Measurements from ENCODE around the gene P2RY6. TPM values are rescaled to one million over a fixed set of nuclear protein-coding genes. Genes with fewer than 3 reads are reported as not detected.
A peak's percentile ranks its signal among the peaks of the same experiment; 100 is the strongest.

Gene P2RY6
- total and polyA plus RNA-seq, 4 experiments from 2014 or later: 0.61 to 0.87 TPM; not detected in 2

GRCh38 chr11:73310076-73310475, 37.9 kb downstream of the P2RY6 start:
- no peak for DNase-seq
- Mint-ChIP-seq H3K4me1 (peaks cover 6 to 23% (median 11%) of the 10 kb centered on the region in 4 donors), H3K27me3 (peaks cover 3 to 12% of the 10 kb centered on the region in 2 donors), H3K9me3 (no peaks in the 10 kb centered on the region), H3K4me3 (peak overlapping the region in 3 of 8 donors; percentile 15 to 36 (median 16)), H3K36me3 (no peaks in the 10 kb centered on the region), H3K27ac (no peak overlapping the region)
- intact Hi-C loops (cut with micrococcal nuclease): no loop called here
- Histone ChIP-seq H3K9me3 (ENCODE audit: control insufficient read depth in 1 of 2, low read length in 2 of 2) (no peaks in the 10 kb centered on the region), H3K36me3 (ENCODE audit: insufficient read depth, low read length) (no peaks in the 10 kb centered on the region), H3K27me3 (ENCODE audit: insufficient read depth, low read length) (no peaks in the 10 kb centered on the region), H3K4me1 (ENCODE audit: insufficient read depth, low read length) (peaks cover 13% of the 10 kb centered on the region), H3K27ac (ENCODE audit: low read depth, low read length) (no peak overlapping the region), H3K4me3 (ENCODE audit: low read length in 2 of 2) (no peak overlapping the region)
- CTCF ChIA-PET (ENCODE audit: partially characterized antibody): interaction anchor here (1.0 to 7.3 kb wide), 4 partner anchors 20 to 87 kb away, joined by 3 to 110 read pairs (median 6); no protein-coding TSS in a partner anchor
- POLR2A ChIA-PET (ENCODE audit: partially characterized antibody): no interaction called here

DNA sequence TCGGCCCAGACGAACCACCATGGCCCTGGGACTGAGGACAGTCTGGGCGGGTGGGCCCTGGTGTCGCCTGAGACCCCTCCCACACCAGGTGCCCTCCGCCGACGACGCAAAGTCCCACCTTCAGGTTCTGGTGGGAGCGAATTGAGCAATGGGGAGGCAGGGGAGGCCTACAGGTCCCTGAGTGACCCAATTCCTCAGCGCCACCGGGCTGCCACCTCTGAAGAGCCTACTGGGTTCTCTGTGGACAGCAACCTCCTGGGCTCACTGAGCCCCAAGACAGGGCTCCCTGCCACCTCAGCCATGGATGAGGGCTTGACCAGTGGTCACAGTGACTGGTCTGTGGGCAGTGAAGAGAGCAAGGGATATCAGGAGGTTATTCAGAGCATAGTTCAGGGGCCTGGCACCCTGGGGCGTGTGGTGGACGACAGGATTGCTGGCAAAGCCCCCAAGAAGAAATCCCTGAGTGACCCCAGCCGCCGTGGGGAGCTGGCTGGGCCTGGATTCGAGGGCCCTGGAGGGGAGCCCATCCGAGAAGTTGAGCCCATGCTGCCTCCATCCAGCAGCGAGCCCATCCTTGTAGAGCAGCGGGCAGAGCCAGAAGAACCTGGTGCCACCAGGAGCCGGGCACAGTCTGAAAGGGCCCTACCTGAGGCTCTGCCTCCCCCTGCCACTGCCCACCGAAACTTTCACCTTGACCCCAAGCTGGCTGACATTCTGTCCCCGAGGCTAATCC, 38.7 kb downstream of the P2RY6 start:
- Mint-ChIP-seq H3K4me3 (no peak overlapping the region), H3K36me3 (no peaks in the 10 kb centered on the region)

GRCh38 chr11:73311394-73311869, 39.3 kb downstream of the P2RY6 start:
- POLR2A ChIA-PET (ENCODE audit: partially characterized antibody): no interaction called here
- Histone ChIP-seq H3K27ac (ENCODE audit: low read depth, low read length) (no peak overlapping the region), H3K4me1 (ENCODE audit: insufficient read depth, low read length) (peaks cover 13% of the 10 kb centered on the region), H3K27me3 (ENCODE audit: insufficient read depth, low read length) (no peaks in the 10 kb centered on the region), H3K36me3 (ENCODE audit: insufficient read depth, low read length) (no peaks in the 10 kb centered on the region), H3K9me3 (ENCODE audit: control insufficient read depth in 1 of 2, low read length in 2 of 2) (no peaks in the 10 kb centered on the region), H3K4me3 (ENCODE audit: low read length in 2 of 2) (no peak overlapping the region)
- intact Hi-C loops (cut with micrococcal nuclease): no loop called here
- no peaks in the 10 kb centered on the region for H3K36me3 Mint-ChIP-seq
- H3K27me3 Mint-ChIP-seq: peaks cover 4 to 11% of the 10 kb centered on the region in 2 donors
- peaks cover 6 to 20% (median 8%) of the 10 kb centered on the region in 4 donors for H3K4me1 Mint-ChIP-seq
- DNase-seq: no peak
- CTCF ChIA-PET (ENCODE audit: partially characterized antibody): interaction anchor here (0.9 to 7.3 kb wide), 2 partner anchors 9 to 24 kb away, joined by 3 to 110 read pairs; no protein-coding TSS in a partner anchor
- no peak overlapping the region for H3K27ac Mint-ChIP-seq
- no peaks in the 10 kb centered on the region for H3K9me3 Mint-ChIP-seq
- no peak overlapping the region for H3K4me3 Mint-ChIP-seq

More for the DNA sequence above, 38.7 kb downstream of the P2RY6 start:
- no peaks in the 10 kb centered on the region for H3K9me3 ChIP-seq (ENCODE audit: control insufficient read depth in 1 of 2, low read length in 2 of 2)
- peaks cover 13% of the 10 kb centered on the region for H3K4me1 ChIP-seq (ENCODE audit: insufficient read depth, low read length)
- no peak overlapping the region for H3K27ac Mint-ChIP-seq
- H3K9me3 Mint-ChIP-seq: no peaks in the 10 kb centered on the region
- peaks cover 6 to 23% (median 11%) of the 10 kb centered on the region in 4 donors for H3K4me1 Mint-ChIP-seq
- no peak overlapping the region for H3K4me3 ChIP-seq (ENCODE audit: low read length in 2 of 2)
- ChIA-PET POLR2A (ENCODE audit: partially characterized antibody) (no interaction called here), CTCF (ENCODE audit: partially characterized antibody) (interaction anchor here (0.9 to 7.3 kb wide), 2 partner anchors 8 to 25 kb away, joined by 3 to 110 read pairs; no protein-coding TSS in a partner anchor)
- no peak overlapping the region for H3K27ac ChIP-seq (ENCODE audit: low read depth, low read length)
- H3K36me3 ChIP-seq (ENCODE audit: insufficient read depth, low read length): no peaks in the 10 kb centered on the region
- H3K27me3 ChIP-seq (ENCODE audit: insufficient read depth, low read length): no peaks in the 10 kb centered on the region
- intact Hi-C loops (cut with micrococcal nuclease): no loop called here
- H3K27me3 Mint-ChIP-seq: peaks cover 3 to 12% of the 10 kb centered on the region in 2 donors
- no peak for DNase-seq

GRCh38 chr11:73312036-73312435, 39.9 kb downstream of the P2RY6 start:
- Mint-ChIP-seq H3K36me3 (no peaks in the 10 kb centered on the region), H3K27me3 (peaks cover 6 to 7% of the 10 kb centered on the region in 2 donors), H3K9me3 (no peaks in the 10 kb centered on the region), H3K27ac (no peak overlapping the region), H3K4me3 (peak overlapping the region in 1 of 8 donors; percentile 28), H3K4me1 (peaks cover 3 to 14% (median 3%) of the 10 kb centered on the region in 4 donors)
- DNase-seq: no peak
- H3K9me3 ChIP-seq (ENCODE audit: control insufficient read depth in 1 of 2, low read length in 2 of 2): no peaks in the 10 kb centered on the region
- H3K4me1 ChIP-seq (ENCODE audit: insufficient read depth, low read length): peaks cover 7% of the 10 kb centered on the region
- intact Hi-C loops (cut with micrococcal nuclease): no loop called here
- H3K27me3 ChIP-seq (ENCODE audit: insufficient read depth, low read length): no peaks in the 10 kb centered on the region
- no peak overlapping the region for H3K27ac ChIP-seq (ENCODE audit: low read depth, low read length)
- H3K36me3 ChIP-seq (ENCODE audit: insufficient read depth, low read length): no peaks in the 10 kb centered on the region
- POLR2A ChIA-PET (ENCODE audit: partially characterized antibody): no interaction called here
- H3K4me3 ChIP-seq (ENCODE audit: low read length in 2 of 2): no peak overlapping the region
- CTCF ChIA-PET (ENCODE audit: partially characterized antibody): interaction anchor here (2.7 kb wide), 1 partner anchor 24 kb away, joined by 18 read pairs; no protein-coding TSS in a partner anchor

DNA sequence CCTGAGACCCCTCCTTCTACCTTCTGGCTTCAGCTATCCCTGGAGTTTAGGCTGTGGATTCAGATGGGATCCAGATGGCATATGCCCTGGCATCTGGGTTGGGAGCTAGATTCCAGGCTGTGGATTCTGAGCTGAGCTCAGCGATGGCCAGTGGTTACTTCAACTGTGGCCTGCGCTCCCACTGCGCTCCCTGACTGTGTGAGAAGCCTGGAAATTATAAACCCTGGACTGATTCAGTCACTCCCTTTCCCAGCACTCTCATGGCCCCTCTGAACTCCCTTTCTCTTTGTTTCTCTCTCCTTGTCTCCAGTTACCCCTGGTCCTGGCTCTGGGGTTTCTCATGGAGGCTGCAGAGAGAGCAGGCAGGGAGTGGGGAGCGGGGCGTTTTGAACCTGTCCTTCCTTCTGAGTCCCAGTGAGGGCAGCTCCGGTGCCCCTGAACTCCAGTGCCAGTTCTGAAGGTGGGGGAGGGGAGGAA, 40.8 kb downstream of the P2RY6 start:
- no peak for DNase-seq
- H3K9me3 ChIP-seq (ENCODE audit: control insufficient read depth in 1 of 2, low read length in 2 of 2): no peaks in the 10 kb centered on the region
- H3K36me3 Mint-ChIP-seq: no peaks in the 10 kb centered on the region
- intact Hi-C loops (cut with micrococcal nuclease): no loop called here
- H3K27ac Mint-ChIP-seq: no peak overlapping the region
- CTCF ChIA-PET (ENCODE audit: partially characterized antibody): interaction anchor here (1.7 to 2.7 kb wide), 2 partner anchors 23 to 39 kb away, joined by 6 to 18 read pairs; no protein-coding TSS in a partner anchor
- H3K4me3 Mint-ChIP-seq: no peak overlapping the region
- POLR2A ChIA-PET (ENCODE audit: partially characterized antibody): no interaction called here
- no peaks in the 10 kb centered on the region for H3K9me3 Mint-ChIP-seq
- H3K27me3 ChIP-seq (ENCODE audit: insufficient read depth, low read length): no peaks in the 10 kb centered on the region
- H3K4me3 ChIP-seq (ENCODE audit: low read length in 2 of 2): no peak overlapping the region
- peaks cover 5% of the 10 kb centered on the region for H3K4me1 ChIP-seq (ENCODE audit: insufficient read depth, low read length)
- H3K27ac ChIP-seq (ENCODE audit: low read depth, low read length): no peak overlapping the region
- H3K27me3 Mint-ChIP-seq: peaks cover 2 to 3% of the 10 kb centered on the region in 2 donors
- no peaks in the 10 kb centered on the region for H3K36me3 ChIP-seq (ENCODE audit: insufficient read depth, low read length)
- peaks cover 0 to 9% (median 0%) of the 10 kb centered on the region in 4 donors for H3K4me1 Mint-ChIP-seq

DNA sequence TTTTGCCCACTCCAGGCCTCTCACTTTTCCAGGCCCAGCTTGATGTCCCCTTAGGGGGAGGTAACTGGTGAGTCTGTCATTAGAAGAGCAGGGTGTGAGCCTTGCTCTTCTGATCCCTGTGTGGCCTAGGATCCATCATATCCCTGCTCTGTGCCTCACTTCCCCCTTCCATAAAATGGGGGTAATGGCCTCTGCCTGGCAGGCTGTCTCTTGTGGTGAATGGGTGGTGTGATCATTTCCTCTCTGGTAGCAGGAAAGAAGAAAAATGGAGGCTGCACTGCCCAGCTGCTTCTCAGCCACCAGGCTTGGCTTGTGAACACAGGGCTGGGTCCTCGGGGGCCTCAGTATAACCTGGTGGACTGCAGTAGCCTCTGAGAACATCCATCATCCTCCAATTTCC, 41.5 kb downstream of the P2RY6 start:
- Mint-ChIP-seq H3K27ac (peak overlapping the region in 1 of 7 donors; percentile 36), H3K27me3 (peaks cover 2 to 3% of the 10 kb centered on the region in 2 donors), H3K4me3 (no peak overlapping the region), H3K4me1 (peaks cover 0 to 9% (median 0%) of the 10 kb centered on the region in 4 donors), H3K36me3 (no peaks in the 10 kb centered on the region), H3K9me3 (no peaks in the 10 kb centered on the region)
- H3K4me1 ChIP-seq (ENCODE audit: insufficient read depth, low read length): peaks cover 5% of the 10 kb centered on the region
- no peaks in the 10 kb centered on the region for H3K36me3 ChIP-seq (ENCODE audit: insufficient read depth, low read length)
- ChIA-PET POLR2A (ENCODE audit: partially characterized antibody) (no interaction called here), CTCF (ENCODE audit: partially characterized antibody) (interaction anchor here (1.7 to 2.7 kb wide), 2 partner anchors 22 to 38 kb away, joined by 6 to 18 read pairs; no protein-coding TSS in a partner anchor)
- intact Hi-C loops (cut with micrococcal nuclease): no loop called here
- no peaks in the 10 kb centered on the region for H3K9me3 ChIP-seq (ENCODE audit: control insufficient read depth in 1 of 2, low read length in 2 of 2)
- no peak overlapping the region for H3K4me3 ChIP-seq (ENCODE audit: low read length in 2 of 2)
- no peak overlapping the region for H3K27ac ChIP-seq (ENCODE audit: low read depth, low read length)
- DNase-seq: no peak
- H3K27me3 ChIP-seq (ENCODE audit: insufficient read depth, low read length): no peaks in the 10 kb centered on the region

Measured in CD4-positive, alpha-beta memory T cell (primary cell).